NCI-H226 (cell line): Measurements from ENCODE around the gene PRAMEF18.
A peak's percentile ranks its signal among the peaks of the same experiment; 100 is the strongest.
"Not testable (repeated sequence)": the region's sequence is repeated elsewhere in the genome, so short reads cannot be mapped to it uniquely, and the experiment has no call there.

Experiments used
- DNase-seq: peaks from one replicate; pipeline ENCODE4 v3.0.0-alpha.2; 2015

Gene PRAMEF18

GRCh38 chr1:13225675-13226204, at the start of gene PRAMEF18:
TSS of gene PRAMEF18 (minus strand) at chr1:13226154. CDS start at chr1:13226106, 48 bp downstream.
- DNase-seq: not testable (repeated sequence)

- DNase-seq: not testable (repeated sequence)
Observed at GRCh38 chr1:13265124-13265523, 39.2 kb upstream of the PRAMEF18 start.

DNA sequence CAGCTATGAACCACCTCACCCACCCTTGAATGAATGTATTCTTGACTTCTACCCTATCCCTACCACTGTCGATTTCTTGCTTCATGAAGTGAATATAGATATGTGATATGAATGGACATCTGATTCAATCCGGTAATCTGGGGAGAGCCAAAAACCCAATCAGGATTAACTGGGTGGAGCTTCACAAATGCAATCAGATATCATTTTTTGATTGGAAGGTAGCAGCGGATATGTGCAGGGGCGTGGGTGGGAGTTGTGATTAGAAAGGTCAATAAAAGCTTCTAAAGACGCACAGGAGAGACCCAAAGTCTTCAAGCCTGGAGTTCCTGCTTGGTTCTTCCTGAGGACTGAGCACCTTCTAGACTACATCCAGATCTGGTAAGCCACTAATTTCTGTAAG, 27.9 kb upstream of the PRAMEF18 start, which contains the start of gene PRAMEF5:
TSS of gene PRAMEF5 (plus strand) at position 301 of the 400 bp plus-strand sequence. CDS start 5,071 bp downstream, outside the sequence.
- not testable (repeated sequence) for DNase-seq

GRCh38 chr1:13247122-13247521, 21.2 kb upstream of the PRAMEF18 start:
- not testable (repeated sequence) for DNase-seq

DNA sequence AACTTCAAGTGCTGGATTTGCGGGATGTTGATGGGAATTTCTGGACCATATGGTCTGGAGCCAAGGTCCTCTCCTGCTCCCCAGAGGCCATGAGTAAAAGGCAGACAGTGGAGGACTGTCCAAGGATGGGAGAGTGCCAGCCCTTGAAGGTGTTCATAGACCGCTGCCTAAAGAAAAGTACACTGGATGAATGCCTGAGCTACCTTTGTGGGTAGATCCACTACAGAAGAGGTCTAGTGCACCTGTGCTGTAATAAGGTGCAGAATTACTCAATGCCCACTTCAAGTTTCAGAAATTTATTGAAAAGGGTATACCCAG, 20.6 kb upstream of the PRAMEF18 start:
- not testable (repeated sequence) for DNase-seq

DNA sequence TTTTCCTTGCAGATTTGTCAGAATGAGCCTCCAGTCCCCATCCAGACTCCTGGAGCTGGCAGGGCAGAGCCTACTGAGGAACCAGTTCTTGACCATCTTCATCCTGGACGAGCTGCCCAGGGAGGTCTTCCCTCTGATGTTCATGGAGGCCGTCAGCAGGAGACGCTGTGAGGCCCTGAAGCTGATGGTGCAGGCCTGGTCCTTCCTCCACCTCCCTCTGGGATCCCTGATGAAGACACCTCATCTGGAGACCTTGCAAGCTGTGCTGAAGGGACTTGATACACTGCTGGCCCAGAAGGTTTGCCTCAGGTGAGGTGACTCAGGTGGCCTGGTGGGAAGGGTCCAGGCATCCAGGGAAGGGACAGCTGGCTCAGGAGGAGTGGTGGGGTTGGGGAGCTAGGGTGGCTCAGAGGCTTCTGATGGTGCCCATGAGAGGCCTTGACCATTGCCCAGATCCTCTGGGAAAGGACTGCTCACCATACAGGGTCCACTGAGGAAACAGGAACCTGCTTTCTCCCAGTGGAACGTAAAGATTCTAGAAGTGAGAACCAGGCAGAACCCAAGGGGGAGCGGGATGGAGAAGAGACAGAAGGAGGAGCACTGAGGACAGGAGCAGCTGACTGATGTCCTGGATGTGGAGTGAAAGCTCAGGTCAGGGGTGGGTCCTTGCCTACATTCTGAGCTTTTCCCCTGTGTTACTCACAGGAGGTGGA, 20.0 kb upstream of the PRAMEF18 start:
- DNase-seq: not testable (repeated sequence)

DNA sequence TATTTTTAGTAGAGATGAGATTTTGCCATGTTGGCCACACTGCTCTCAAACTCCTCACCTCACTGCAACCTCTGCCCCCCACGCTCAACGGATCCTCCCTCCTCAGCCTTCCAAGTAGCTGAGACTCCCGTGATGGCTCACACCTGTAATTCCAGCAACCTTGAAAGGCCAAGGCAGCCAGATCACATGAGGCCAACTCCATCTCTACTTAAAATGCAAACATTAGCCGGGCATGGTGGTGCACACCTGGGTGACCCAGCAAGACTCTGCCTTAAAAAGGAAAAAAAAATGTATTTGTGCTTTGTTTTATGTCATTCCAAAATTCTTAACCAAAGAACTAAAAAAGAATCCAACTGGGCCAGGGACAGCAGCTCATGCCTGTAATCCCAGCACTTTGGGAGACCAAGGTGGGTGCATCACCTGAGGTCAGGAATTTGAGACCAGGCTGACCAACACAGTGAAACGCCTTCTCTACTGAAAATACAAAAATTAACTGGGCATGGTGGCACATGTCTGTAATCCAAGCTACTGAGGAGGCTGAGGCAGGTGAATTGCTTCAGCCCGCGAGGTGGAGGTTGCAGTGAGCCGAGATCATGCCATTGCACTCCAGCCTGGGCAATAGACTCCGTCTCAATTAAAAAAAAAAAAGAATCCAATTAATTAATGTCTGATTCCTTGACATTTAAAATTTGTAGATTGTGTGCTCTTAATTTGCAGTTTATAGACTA, 17.7 kb upstream of the PRAMEF18 start:
- not testable (repeated sequence) for DNase-seq

DNA sequence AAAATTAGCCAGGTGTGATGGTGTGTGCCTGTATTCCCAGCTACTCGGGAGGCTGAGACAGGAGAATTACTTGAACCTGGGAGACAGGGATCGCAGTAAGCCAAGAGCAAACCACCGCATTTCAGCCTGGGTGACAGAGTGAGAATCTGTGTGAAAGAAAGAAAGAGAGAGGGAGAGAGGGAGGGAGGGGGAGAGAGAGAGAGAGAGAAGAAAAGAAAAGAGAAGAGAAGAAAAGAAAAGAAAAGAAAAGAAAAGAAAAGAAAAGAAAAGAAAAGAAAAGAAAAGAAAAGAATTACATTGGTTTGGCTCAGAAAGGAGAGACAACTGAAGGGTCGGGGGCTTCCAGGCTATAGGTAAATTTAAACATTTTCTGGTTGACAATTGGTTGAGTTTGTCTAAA, 13.7 kb upstream of the PRAMEF18 start:
- DNase-seq: not testable (repeated sequence)

DNA sequence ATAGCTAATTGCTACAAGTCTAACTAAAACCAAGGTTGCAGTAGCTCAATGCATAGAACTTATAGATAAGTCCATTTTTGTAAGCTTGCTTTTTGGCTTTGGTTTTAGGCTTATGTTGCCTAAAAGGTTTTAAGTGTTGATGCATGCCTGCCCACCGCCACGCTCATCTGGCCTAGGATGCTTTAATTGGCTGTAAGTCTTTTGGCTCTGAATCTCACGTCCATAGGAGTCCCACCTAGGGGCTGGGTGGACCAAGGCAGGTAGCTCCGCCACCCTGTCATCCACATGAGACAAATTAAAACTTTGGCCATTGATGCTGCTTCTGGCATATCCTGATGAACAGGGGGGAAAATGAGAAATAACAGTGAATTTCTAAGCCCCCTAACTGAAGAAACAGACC, 11.6 kb upstream of the PRAMEF18 start:
- not testable (repeated sequence) for DNase-seq

GRCh38 chr1:13234057-13234456, 8.1 kb upstream of the PRAMEF18 start:
- DNase-seq: not testable (repeated sequence)

- not testable (repeated sequence) for DNase-seq
Observed at GRCh38 chr1:13232056-13232455, 6.1 kb upstream of the PRAMEF18 start.

DNA sequence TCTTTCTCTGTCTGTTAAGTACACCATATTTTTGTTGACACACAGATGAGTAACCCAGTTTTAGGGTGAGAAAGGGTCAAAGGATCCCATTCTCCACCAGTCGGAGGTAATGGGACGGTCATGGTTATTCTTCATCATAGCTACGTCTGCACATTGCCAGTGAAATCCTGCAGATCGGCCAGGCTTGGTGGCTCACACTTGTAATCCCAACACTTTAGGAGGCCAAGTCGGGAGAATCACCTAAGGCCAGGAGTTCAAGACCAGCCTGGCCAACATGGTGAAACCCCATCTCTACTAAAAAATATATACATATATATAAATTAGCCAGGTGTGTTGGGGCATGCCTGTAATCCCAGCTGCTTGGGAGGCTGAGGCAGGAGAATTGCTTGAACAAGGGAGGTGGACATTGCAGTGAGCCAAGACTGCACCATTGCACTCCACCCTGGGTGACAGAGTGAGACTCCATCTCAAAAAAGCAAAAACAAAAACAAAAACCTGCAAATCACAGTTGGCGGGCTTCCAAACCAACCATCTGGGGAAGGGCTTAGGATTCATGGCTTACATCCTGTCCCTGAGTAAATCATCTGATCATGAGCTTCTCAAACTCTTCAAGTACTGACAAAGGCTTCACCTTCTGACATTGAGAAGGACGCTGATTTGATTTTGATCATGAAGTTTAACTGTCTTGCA, 5.3 kb upstream of the PRAMEF18 start:
- DNase-seq: not testable (repeated sequence)

DNA sequence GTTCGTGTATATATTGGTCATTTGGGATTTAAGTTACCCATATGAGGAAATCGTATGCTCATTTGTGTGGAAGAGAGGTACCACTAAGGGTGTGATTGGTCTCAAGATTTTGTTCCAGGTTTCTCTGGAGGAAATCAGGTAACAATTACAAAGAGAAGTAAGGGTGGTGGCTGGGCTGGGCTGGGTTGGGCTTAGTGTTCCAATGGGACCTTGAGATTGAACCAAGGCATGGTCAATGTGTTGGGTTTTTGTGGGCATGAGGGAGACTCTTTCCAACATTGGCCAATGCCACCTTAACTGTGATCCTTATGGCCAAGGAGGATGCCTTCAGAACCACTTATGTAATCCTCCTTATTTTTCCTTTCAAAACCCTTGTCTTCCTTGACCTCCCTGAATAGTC, 4.6 kb upstream of the PRAMEF18 start:
- not testable (repeated sequence) for DNase-seq

- DNase-seq: not testable (repeated sequence)
Observed at GRCh38 chr1:13230096-13230495, 4.1 kb upstream of the PRAMEF18 start.

DNA sequence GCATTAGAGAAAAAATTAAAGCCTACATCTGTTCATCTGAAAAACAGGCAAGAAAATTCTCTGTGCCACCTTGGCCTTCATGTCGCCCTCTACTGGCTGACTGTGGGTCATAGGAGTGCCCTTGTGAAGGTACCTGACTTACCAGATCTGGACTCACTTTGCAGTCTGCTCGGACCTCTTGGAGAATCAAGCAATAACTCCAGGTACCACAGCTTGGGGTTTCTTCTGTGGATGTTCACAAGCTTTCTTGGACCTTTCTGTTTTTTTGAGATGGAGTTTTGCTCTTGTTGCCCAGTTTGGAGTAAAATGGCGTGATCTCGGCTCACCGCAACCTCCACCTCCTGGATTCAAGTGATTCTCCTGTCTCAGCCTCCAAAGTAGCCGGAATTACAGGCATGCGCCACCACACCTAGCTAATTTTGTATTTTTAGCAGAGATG, 2.4 kb upstream of the PRAMEF18 start:
- DNase-seq: peak; percentile 19

DNA sequence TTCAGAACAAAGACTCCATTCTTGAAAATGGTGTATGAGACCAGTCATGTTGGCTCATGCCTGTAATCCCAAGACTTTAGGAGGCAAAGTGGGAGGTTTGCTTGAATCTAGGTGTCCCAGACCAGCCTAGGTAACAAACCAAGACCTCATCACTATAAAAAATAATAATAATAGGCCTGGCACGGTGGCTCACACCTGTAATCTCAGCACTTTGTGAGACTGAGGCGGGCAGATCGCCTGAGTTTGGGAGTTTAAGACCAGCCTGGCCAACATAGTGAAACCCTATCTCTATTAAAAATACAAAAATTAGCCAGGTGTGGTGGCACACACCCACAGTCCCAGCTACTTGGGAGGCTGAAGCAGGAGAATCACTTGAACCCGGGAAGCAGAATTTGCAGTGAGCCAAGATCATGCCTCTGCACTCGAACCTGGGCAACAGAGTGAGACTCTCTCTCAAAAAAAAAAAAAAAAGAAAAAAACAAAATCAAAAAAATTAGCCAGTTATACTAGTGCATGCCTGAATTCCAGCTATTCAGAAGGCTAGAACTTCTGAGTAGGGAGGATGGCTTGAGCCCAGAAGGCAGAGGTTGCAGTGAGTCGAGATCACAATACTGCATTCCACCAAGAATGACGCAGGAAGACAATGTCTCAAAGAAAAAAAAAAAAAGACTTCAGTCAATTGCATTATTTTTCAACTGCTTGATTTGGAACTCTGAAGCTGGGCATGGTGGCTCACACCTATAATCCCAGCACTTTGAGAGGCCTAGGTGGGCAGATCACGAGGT, 1.5 kb upstream of the PRAMEF18 start:
- not testable (repeated sequence) for DNase-seq

DNA sequence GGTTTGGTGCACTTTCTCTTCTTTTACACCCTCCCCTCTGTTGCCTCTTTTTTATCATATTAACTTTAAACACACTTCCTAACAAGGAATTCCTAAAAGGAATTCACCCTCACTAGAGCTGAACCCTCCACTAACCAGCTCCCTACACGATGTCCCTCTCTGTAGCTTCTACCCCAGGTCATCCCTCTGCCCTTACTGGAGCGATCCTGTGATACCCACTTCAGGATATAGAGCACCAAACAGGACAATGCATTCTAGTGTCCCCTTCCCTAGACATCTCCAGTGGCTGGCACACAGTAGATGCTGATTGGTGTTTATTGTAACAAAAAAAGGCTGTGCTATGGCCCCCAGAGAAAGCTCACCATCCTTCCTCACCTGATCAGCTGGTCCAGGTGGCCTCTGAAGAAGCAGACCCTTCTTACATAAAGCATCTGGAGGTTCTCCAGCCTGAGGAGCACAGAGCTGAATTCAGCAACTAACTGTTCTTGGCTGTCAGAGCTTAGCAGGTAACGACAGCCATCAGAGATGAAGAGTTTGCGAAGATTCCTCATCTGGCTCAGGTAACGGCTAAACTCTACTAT, 1.4 kb downstream of the PRAMEF18 start:
- DNase-seq: no peak

DNA sequence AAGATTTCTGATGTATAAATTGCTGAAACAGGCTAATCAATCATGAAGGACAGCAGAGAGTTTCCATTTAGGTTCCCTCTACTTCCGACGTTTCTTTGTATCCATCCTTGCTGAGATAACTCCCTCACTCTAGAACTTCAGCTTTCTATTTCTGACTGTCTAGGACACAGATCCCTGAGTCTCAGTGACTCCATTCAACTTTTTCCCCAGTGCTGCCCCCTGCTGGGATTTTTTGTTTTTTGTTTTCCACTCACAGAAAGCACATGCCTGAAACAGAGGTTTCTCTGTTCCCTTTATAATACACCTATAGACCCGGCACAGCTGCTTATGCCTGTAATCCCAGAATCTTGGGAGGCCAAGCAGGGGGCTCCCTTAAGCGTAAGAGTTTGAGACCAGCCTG, 3.2 kb downstream of the PRAMEF18 start:
- DNase-seq: not testable (repeated sequence)

DNA sequence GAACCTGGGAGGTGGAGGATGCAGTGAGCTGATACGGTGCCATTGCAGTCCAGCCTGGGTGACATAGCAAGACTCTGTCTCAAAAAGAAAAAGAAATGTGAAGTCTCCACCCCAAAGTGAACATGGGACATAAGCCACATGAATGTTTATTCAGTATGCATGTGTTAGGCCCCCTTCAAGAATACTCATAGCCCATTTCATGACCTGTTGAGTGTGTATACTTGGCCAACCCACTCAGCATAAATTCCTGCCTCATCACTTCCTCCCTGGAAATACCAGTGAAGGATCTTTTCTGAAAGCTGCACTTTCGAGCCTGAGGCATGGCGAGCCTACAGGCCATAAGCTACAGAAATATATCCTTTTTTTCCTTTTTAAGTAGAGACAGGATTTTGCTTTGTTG, 6.8 kb downstream of the PRAMEF18 start:
- not testable (repeated sequence) for DNase-seq

DNA sequence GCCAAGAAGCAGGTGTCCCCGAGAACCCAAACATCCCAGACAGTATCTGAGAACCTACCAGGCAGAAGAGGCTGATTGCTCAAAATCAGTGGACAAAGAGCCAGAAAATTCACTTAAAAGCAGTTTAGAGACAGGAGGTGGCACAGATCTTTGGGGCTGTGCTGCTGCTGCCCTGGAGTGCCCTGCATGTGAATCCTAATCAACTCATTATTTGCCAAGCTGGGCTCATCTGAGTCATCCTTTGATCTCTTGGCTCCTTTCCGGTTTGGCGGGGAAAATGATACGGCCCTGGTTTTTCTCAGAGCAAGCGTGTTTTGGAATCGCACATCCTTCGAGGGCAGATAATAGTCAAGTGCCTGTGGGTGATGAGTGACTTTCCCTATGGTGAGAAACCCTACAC, 9.3 kb downstream of the PRAMEF18 start:
- not testable (repeated sequence) for DNase-seq

- not testable (repeated sequence) for DNase-seq
Observed at GRCh38 chr1:13208712-13209111, 17.2 kb downstream of the PRAMEF18 start.

DNA sequence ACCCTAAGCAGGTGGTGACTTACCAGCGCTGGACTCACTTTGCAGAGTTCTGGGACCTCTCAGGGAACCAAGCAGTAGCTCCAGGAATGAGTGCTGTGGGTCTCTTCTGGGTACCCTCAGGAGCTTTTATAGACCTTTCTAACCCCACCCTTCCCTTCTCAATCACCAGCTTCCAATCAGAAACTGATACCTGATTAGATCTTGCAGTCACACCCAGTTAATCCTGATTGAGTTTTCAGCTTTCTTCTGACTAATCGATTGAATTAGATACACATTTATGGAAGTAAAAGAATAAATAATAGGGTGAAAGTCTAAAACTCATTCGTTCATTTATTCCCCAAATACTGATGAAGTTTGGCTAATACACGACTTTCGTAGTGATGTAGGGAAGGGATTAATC, 24.6 kb downstream of the PRAMEF18 start, which contains the start of gene PRAMEF13:
TSS of gene PRAMEF13 (minus strand) at position 101 of the 400 bp plus-strand sequence. CDS start 1,820 bp downstream, outside the sequence.
- DNase-seq: not testable (repeated sequence)
